ENCODE results near the gene STX16. TPM values are rescaled to one million over a fixed set of nuclear protein-coding genes. Genes with fewer than 3 reads are reported as not detected.

STX16 gene
- total RNA-seq, 1 experiment from 2014 or later, result 41.9 TPM

GRCh38 chr20:58693226-58694006, 42.3 kb downstream of the STX16 start:
- ATAC-seq, result peak; percentile 7; the same call in 1 of the 2 replicates
- no TSS peak for BruUV-seq (replicated peaks)
- in situ Hi-C loops (cut with HindIII; ENCODE audit: low pct_unique_long_range_greater_than_20kb, low sequenced_read_pairs), result no loop called here
- intact Hi-C loops (cut with micrococcal nuclease; ENCODE audit: unreplicated experiment), result no loop called here
- H3K4me3 ChIP-seq (ENCODE audit: low read depth in 2 of 2, low read length in 2 of 2), result peak overlapping the region; percentile 28 to 44
- H3K27me3 ChIP-seq (ENCODE audit: control insufficient read depth, insufficient read depth, low read length), result no peaks in the 10 kb centered on the region
- H3K36me3 ChIP-seq (ENCODE audit: control insufficient read depth, insufficient read depth, low read length), result no peaks in the 10 kb centered on the region
- 0 out of 2 replicates have a peak overlapping the region, but pooled peaks have one; percentile 20 for H3K27ac ChIP-seq (ENCODE audit: low read length)
- ChIA-PET CTCF (no interaction called here), POLR2A (no interaction called here)
- no peak for DNase-seq (ENCODE audit: low read depth, low spot score)
- TF ChIP-seq TCF7L2 (IDR thresholded peaks at IDR 0.05; ENCODE audit: low read depth, low read length) (no peak), POLR2AphosphoS5 (IDR thresholded peaks at IDR 0.05; ENCODE audit: low read depth, low read length) (no peak), SIN3A (IDR thresholded peaks at IDR 0.05; ENCODE audit: borderline replicate concordance, insufficient read depth, low read depth, low read length) (no peak), CTCF (IDR thresholded peaks at IDR 0.05) (no peak), REST (IDR thresholded peaks at IDR 0.05; ENCODE audit: insufficient read depth in 1 of 2, low read depth in 2 of 2, low read length in 1 of 2) (no peak)
- peaks cover 8% of the 10 kb centered on the region; the same call in 1 of the 2 replicates for H3K4me1 ChIP-seq (ENCODE audit: control insufficient read depth, insufficient read depth, low read length)
- H3K9me3 ChIP-seq (ENCODE audit: control insufficient read depth, insufficient read depth, low read depth, low read length), result no peaks in the 10 kb centered on the region

- no peak for ATAC-seq
- intact Hi-C loops (cut with micrococcal nuclease; ENCODE audit: unreplicated experiment) (no loop called here), in situ Hi-C loops (cut with HindIII; ENCODE audit: low pct_unique_long_range_greater_than_20kb, low sequenced_read_pairs) (no loop called here)
- Histone ChIP-seq H3K4me3 (ENCODE audit: low read depth in 2 of 2, low read length in 2 of 2) (no peak overlapping the region), H3K27ac (ENCODE audit: low read length) (no peak overlapping the region), H3K4me1 (ENCODE audit: control insufficient read depth, insufficient read depth, low read length) (peaks cover 8% of the 10 kb centered on the region; the same call in 1 of the 2 replicates), H3K9me3 (ENCODE audit: control insufficient read depth, insufficient read depth, low read depth, low read length) (no peaks in the 10 kb centered on the region), H3K36me3 (ENCODE audit: control insufficient read depth, insufficient read depth, low read length) (no peaks in the 10 kb centered on the region), H3K27me3 (ENCODE audit: control insufficient read depth, insufficient read depth, low read length) (no peaks in the 10 kb centered on the region)
- no TSS peak for BruUV-seq (replicated peaks)
- ChIA-PET CTCF (interaction anchor here (0.6 kb wide), 1 partner anchor 173 kb away, joined by 6 read pairs; no protein-coding TSS in a partner anchor), POLR2A (no interaction called here)
- no peak for DNase-seq (ENCODE audit: low read depth, low spot score)
- TF ChIP-seq SIN3A (IDR thresholded peaks at IDR 0.05; ENCODE audit: borderline replicate concordance, insufficient read depth, low read depth, low read length) (no peak), CTCF (IDR thresholded peaks at IDR 0.05) (no peak), POLR2AphosphoS5 (IDR thresholded peaks at IDR 0.05; ENCODE audit: low read depth, low read length) (no peak), TCF7L2 (IDR thresholded peaks at IDR 0.05; ENCODE audit: low read depth, low read length) (no peak), REST (IDR thresholded peaks at IDR 0.05; ENCODE audit: insufficient read depth in 1 of 2, low read depth in 2 of 2, low read length in 1 of 2) (no peak)
Measured at GRCh38 chr20:58694241-58695083, 43.4 kb downstream of the STX16 start.
